H9 (cell line): ENCODE data around the gene ANGPT4. TPM values are rescaled to one million over a fixed set of nuclear protein-coding genes. Genes with fewer than 3 reads are reported as not detected.

Source experiments
- DNase-seq: peaks from one replicate; pipeline ENCODE4 v3.0.0-alpha.2; 2017
- H2AFZ ChIP-seq: one replicate; pipeline ENCODE4 v1.6.1; 2013; ENCODE audit warnings: mild to moderate bottlenecking, low read length, control low read depth, moderate library complexity
- H2AK5ac ChIP-seq: 2 replicates; pipeline ENCODE4 v1.6.1; 2013; ENCODE audit warnings: low read length, control low read depth, mixed read lengths; ENCODE audit not compliant: insufficient read length
- H2BK120ac ChIP-seq: one replicate; pipeline ENCODE4 v1.6.1; 2013; ENCODE audit warnings: low read depth, mild to moderate bottlenecking, low read length, control low read depth, inconsistent platforms; ENCODE audit not compliant: poor library complexity, severe bottlenecking
- H2BK12ac ChIP-seq: 2 replicates; pipeline ENCODE4 v1.6.1; 2013; ENCODE audit warnings: low read length, control low read depth, mixed read lengths, low read depth; ENCODE audit not compliant: insufficient read length
- H2BK15ac ChIP-seq: 2 replicates; pipeline ENCODE4 v1.6.1; 2013; ENCODE audit warnings: low read depth, low read length, control low read depth
- H2BK20ac ChIP-seq: one replicate; pipeline ENCODE4 v1.6.1; 2013; ENCODE audit warnings: low read depth, mild to moderate bottlenecking, low read length, control low read depth, inconsistent platforms; ENCODE audit not compliant: poor library complexity, severe bottlenecking
- H2BK5ac ChIP-seq: 2 replicates; pipeline ENCODE4 v1.6.1; 2013; ENCODE audit warnings: low read length, control low read depth, mixed read lengths; ENCODE audit not compliant: insufficient read length
- H3K14ac ChIP-seq: 2 replicates; pipeline ENCODE4 v1.6.1; 2013; ENCODE audit warnings: low read length, control low read depth; ENCODE audit not compliant: insufficient read depth
- H3K18ac ChIP-seq: 2 replicates; pipeline ENCODE4 v1.6.1; 2013; ENCODE audit warnings: low read depth, mild to moderate bottlenecking, mixed read lengths, low read length, control low read depth; ENCODE audit not compliant: insufficient read length
- H3K23ac ChIP-seq: 2 replicates; pipeline ENCODE4 v1.6.1; 2013; ENCODE audit warnings: low read length, control low read depth, mixed read lengths, low read depth; ENCODE audit not compliant: insufficient read length
- H3K23me2 ChIP-seq: 2 replicates; pipeline ENCODE4 v1.6.1; 2013; ENCODE audit warnings: low read depth, mild to moderate bottlenecking, mixed read lengths, low read length, control low read depth; ENCODE audit not compliant: insufficient read length, poor library complexity, severe bottlenecking
- H3K27ac ChIP-seq: 2 replicates; pipeline ENCODE4 v1.5.1; 2013; ENCODE audit warnings: low read length, control low read depth, mixed read lengths, low read depth; ENCODE audit not compliant: insufficient read length
- H3K27me3 ChIP-seq: 2 replicates; pipeline ENCODE4 v1.6.1; 2013; ENCODE audit warnings: low read length, control low read depth, inconsistent platforms; ENCODE audit not compliant: insufficient read depth
- H3K4ac ChIP-seq: 2 replicates; pipeline ENCODE4 v1.6.1; 2013; ENCODE audit warnings: low read depth, mild to moderate bottlenecking, control low read depth, inconsistent platforms, low read length, moderate library complexity
- H3K4me1 ChIP-seq: 2 replicates; pipeline ENCODE4 v1.6.1; 2013; ENCODE audit warnings: low read length, control low read depth, inconsistent platforms; ENCODE audit not compliant: insufficient read depth
- H3K4me2 ChIP-seq: 2 replicates; pipeline ENCODE4 v1.6.1; 2013; ENCODE audit warnings: low read length, control low read depth, mixed read lengths; ENCODE audit not compliant: insufficient read length, insufficient read depth
- H3K56ac ChIP-seq: 2 replicates; pipeline ENCODE4 v1.6.1; 2013; ENCODE audit warnings: low read depth, mild to moderate bottlenecking, mixed read lengths, low read length, control low read depth; ENCODE audit not compliant: insufficient read length
- H3K79me1 ChIP-seq: 2 replicates; pipeline ENCODE4 v1.6.1; 2013; ENCODE audit warnings: low read depth, mild to moderate bottlenecking, moderate library complexity, low read length, control low read depth, inconsistent platforms; ENCODE audit not compliant: insufficient read depth, poor library complexity, severe bottlenecking
- H3K79me2 ChIP-seq: 2 replicates; pipeline ENCODE4 v1.6.1; 2013; ENCODE audit warnings: low read length, control low read depth, inconsistent platforms; ENCODE audit not compliant: insufficient read depth
- H3K9ac ChIP-seq: 2 replicates; pipeline ENCODE4 v1.6.1; 2013; ENCODE audit warnings: low read length, control low read depth, mixed read lengths; ENCODE audit not compliant: insufficient read length; ENCODE audit errors: extremely low read depth
- H3K9me3 ChIP-seq: one replicate; pipeline ENCODE4 v1.6.1; 2013; ENCODE audit warnings: low read depth, low read length, inconsistent platforms; ENCODE audit not compliant: control insufficient read depth
- H3T11ph ChIP-seq: one replicate; pipeline ENCODE4 v1.6.1; 2013; ENCODE audit warnings: mild to moderate bottlenecking, low read length, control low read depth, inconsistent platforms
- H4K20me1 ChIP-seq: one replicate; pipeline ENCODE4 v1.6.1; 2013; ENCODE audit not compliant: control insufficient read depth, insufficient read length, insufficient read depth
- H4K5ac ChIP-seq: 2 replicates; pipeline ENCODE4 v1.6.1; 2013; ENCODE audit warnings: low read depth, mild to moderate bottlenecking, mixed read lengths, low read length, control low read depth; ENCODE audit not compliant: insufficient read length
- H4K8ac ChIP-seq: replicated peaks from 2 replicates; pipeline ENCODE4 v1.6.1; 2013; ENCODE audit warnings: low read length, control low read depth, mixed read lengths, low read depth; ENCODE audit not compliant: insufficient read length
- H4K91ac ChIP-seq: 2 replicates; pipeline ENCODE4 v1.6.1; 2013; ENCODE audit warnings: low read depth, mild to moderate bottlenecking, moderate library complexity, mixed read lengths, low read length, control low read depth; ENCODE audit not compliant: insufficient read length
- H3K27ac Mint-ChIP-seq, 3 experiments: 2 replicates in 2 of 3; 3 replicates in 1 of 3; pipeline ENCODE4 v1.8.0; 2020 to 2021; ENCODE audit warnings: mixed read lengths in 3 of 3, mild to moderate bottlenecking in 1 of 3, moderate library complexity in 1 of 3
- H3K27me3 Mint-ChIP-seq: 2 replicates; pipeline ENCODE4 v1.8.0; 2021; ENCODE audit warnings: low read depth, mild to moderate bottlenecking, moderate library complexity, mixed read lengths
- H3K36me3 Mint-ChIP-seq, 3 experiments: 2 replicates in 2 of 3; 3 replicates in 1 of 3; pipeline ENCODE4 v1.8.0; 2020 to 2021; ENCODE audit warnings: low read depth in 3 of 3, mixed read lengths in 3 of 3; ENCODE audit not compliant: insufficient read depth in 1 of 3
- H3K4me1 Mint-ChIP-seq, 2 experiments: 2 replicates each; pipeline ENCODE4 v1.8.0; 2020; ENCODE audit warnings: mixed read lengths in 2 of 2
- H3K4me3 Mint-ChIP-seq, 2 experiments: 2 replicates in 1 of 2; 3 replicates in 1 of 2; pipeline ENCODE4 v1.8.0; 2020 to 2021; ENCODE audit warnings: mild to moderate bottlenecking in 2 of 2, mixed read lengths in 2 of 2, moderate library complexity in 1 of 2
- H3K9me3 Mint-ChIP-seq, 2 experiments: 2 replicates in 1 of 2; 3 replicates in 1 of 2; pipeline ENCODE4 v1.8.0; 2020; ENCODE audit warnings: mild to moderate bottlenecking in 2 of 2, mixed read lengths in 2 of 2, moderate library complexity in 1 of 2
- CTCF ChIP-seq: fragments of 200-600 bp; sonication (generic); conservative IDR thresholded peaks from 3 replicates; pipeline ENCODE4 v1.8.0; 2021; ENCODE audit warnings: antibody characterized with exemption, mild to moderate bottlenecking
- WGBS: extraction: QIAGEN DNeasy Blood & Tissue Kit; methylation state at CpG from one replicate; pipeline ENCODE4 v1.1.7; 2013; ENCODE audit warnings: missing lambda C conversion rate, low lambda C conversion rate, mixed read lengths; ENCODE audit not compliant: insufficient read length; ENCODE audit errors: extremely low coverage; 5-methylcytosine and 5-hydroxymethylcytosine counted together
- total RNA-seq: library from RNA; stranded (reverse); gene quantifications from 2 replicates; pipeline ENCODE4 v1.2.1, GENCODE V29; 2021

Gene ANGPT4
- total RNA-seq, 1 experiment from 2014 or later: 0.11 TPM

- Histone ChIP-seq H2AFZ (no peak overlapping the region), H3K23me2 (no peaks in the 10 kb centered on the region), H3K23ac (no peak overlapping the region), H4K8ac (no peak overlapping the region), H3K14ac (no peak overlapping the region), H3K27me3 (no peaks in the 10 kb centered on the region), H3K4me1 (no peaks in the 10 kb centered on the region), H4K91ac (no peak overlapping the region), H2AK5ac (no peak overlapping the region), H4K20me1 (no peaks in the 10 kb centered on the region), H3T11ph (no peak overlapping the region), H2BK5ac (no peak overlapping the region), H3K9me3 (no peaks in the 10 kb centered on the region), H3K79me2 (no peaks in the 10 kb centered on the region), H2BK120ac (no peak overlapping the region), H2BK15ac (no peak overlapping the region), H2BK20ac (no peak overlapping the region), H3K27ac (no peak overlapping the region), H3K9ac (no peak overlapping the region), H4K5ac (no peak overlapping the region), H3K4me2 (no peak overlapping the region), H3K56ac (no peak overlapping the region), H2BK12ac (no peak overlapping the region), H3K79me1 (no peaks in the 10 kb centered on the region), H3K4ac (no peak overlapping the region), H3K18ac (no peak overlapping the region)
- DNase-seq: no peak
- TF ChIP-seq CTCF: no peak
- Mint-ChIP-seq H3K27ac (no peak overlapping the region; a peak in 1 of 7 replicates), H3K4me1 (peaks cover 13 to 25% of the 10 kb centered on the region in 2 experiments), H3K9me3 (no peaks in the 10 kb centered on the region), H3K27me3 (peaks cover 1% of the 10 kb centered on the region; the same call in 1 of the 2 replicates), H3K4me3 (no peak overlapping the region), H3K36me3 (no peaks in the 10 kb centered on the region; a peak in 1 of 7 replicates)
- no CpG with 5 or more reads among the region's 3 CpGs for WGBS
These were observed 46.1 kb upstream of the ANGPT4 start for GRCh38 chr20:962223-962622.
